Measurements from ENCODE around the gene SMARCD1. TPM values are rescaled to one million over a fixed set of nuclear protein-coding genes. Genes with fewer than 3 reads are reported as not detected.

The SMARCD1 gene
- 56.6 to 75.9 TPM (median 72.8 TPM) in 5 replicates for total RNA-seq (2022; extraction: Qiagen RNA extraction)

DNA sequence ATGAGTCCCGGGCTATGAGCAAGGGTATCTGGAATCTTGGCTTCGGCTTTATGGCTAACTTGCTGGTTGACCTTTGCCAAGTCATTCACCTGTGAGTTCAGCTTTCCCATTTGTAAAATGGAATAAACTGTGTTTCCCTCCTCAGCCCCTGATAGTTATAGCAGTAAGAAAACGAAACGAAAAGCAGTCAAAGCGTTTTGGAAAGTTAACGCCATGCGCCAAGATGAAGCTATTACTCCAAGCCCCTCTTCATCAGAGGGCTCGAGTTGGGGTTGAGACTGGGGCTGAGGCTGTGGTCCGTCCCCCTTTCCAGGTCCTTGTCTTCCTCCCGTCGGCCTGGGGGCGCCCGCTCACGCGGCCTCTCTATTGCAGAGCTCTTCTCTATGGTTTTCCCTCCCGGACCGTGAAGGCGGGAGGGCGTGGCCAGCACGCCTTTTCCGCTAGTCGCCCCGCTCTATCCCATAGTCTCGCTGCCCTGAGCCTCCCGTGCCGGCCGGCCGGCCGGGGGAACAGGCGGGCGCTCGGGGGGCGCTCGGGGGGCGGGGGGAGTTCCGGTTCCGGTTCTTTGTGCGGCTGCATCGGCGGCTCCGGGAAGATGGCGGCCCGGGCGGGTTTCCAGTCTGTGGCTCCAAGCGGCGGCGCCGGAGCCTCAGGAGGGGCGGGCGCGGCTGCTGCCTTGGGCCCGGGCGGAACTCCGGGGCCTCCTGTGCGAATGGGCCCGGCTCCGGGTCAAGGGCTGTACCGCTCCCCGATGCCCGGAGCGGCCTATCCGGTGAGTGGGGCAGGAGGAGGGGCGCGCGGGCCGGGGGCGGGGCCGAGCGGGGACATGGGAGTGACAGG is at the start of gene SMARCD1:
Gene SMARCD1 (plus strand): TSS at position 568 of the 840 bp plus-strand sequence. CDS start 28 bp downstream, at position 596.

DNA sequence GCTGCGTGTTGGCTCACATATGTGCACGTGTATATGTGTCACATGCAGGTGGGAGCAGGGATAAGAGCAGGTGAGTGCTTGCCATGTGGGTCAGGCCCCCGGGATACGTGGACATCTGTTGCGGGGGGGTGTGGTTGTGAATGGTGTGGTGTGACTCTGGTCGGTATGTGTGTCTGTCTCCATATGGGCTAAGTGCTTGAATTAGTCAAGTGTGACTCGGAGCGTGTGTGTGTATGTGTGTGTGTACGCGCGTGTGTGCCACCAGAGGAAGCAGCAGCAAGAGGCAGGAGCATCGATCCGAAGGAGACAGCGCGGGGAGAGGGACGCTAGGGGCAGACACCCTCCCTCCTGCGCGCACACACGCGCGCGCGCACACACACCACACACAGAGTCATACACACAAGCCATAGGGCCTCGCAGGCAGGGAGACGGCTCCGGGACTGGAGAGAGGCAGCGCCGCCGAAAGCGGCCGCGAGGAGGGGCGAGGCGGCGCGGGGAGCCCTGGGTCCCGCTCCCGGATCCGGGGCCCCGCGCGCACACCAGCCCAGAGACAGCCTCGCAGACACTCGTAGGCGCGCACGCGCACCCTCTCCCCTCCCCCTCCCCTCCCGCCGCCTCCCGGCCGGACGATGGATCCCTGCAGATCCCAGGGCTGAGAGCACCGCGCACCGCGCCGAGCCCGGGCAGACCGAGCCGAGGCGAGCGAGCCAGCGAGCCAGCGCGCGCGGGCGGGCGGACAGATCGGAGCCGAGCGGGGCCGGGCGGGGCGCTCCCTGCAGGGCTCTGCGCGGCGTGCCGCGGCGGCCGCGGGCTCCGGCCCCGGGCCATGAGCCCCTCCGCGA is 27.9 kb upstream of the SMARCD1 start, which contains the start of gene ASIC1:
Gene ASIC1 (plus strand): TSS at position 597 of the 842 bp plus-strand sequence. CDS start 1,171 bp downstream, outside the sequence.

DNA sequence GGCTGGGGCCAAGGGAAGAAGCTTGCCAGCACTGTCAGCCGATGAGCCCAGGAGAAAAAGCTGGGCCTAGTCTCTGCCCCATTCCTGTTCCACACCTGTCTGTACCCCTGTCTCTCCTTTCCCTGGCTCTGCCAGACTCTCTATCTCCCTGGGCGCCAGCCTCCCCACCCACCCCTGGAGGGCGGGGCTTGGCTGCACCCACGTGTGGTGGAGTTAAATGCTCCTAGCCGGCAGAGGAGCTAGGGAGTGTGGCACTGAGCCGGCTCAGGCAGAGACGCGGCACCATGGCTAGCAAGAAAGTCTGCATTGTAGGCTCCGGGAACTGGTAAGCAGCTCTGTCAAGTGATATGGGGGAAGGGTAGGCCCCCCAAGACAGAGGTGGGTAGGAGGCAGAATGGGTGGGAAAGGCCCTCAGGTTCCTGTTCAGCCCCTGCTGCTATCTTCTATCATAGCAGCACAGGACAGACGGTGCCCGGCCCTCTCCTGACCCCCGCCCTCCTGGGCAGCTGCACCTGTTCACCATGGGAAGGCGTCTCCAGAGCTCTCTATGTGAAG is 18.7 kb downstream of the SMARCD1 start, which contains the start of gene GPD1:
Gene GPD1 (plus strand): TSS at position 242 of the 555 bp plus-strand sequence. CDS start 43 bp downstream, at position 285.

DNA sequence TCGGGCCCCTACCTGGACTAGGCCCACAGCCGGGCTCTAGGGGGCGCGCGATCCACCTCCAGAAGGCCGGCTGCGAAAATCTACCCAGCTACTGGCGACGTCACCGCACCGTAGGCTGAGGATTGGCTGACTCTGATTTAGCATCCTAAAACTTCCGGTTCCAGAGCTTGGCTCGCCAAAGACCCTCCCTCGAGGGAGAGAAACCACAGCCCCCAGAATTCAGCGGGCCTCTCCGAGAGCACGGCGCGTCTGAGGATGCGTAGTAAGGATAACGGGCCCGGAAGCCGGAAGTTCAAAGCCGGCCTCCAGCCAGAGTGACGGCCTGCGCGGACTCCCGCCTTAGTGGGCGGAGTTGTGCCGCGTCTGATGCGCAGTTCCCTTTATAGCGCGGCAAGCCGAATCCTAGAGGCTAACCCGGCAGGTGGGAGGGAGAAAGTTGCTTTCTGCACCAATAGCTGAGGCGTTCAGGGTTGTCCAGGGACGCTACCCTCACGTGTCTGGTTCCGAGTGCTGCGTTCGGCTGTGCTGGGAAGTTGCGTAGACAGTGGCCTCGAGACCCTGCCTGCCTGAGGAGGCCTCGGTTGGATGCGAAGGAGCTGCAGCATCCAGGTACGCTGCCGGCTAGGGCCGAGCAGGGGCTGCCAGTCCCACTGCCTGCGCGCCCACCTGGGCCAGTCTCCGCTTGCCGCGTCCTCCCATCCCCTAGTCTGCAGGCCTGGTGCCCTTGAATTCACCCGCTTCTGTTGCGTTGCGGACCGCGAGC is 26.7 kb downstream of the SMARCD1 start, which contains the start of gene COX14:
Gene COX14 (plus strand): TSS at position 544 of the 763 bp plus-strand sequence. CDS start 7,808 bp downstream, outside the sequence.

Other genes starting within 250 kb of the SMARCD1 start
- gene BCDIN3D, start 242.2 kb upstream of the SMARCD1 start, total RNA-seq (2022; extraction: Qiagen RNA extraction) = 4.3 to 4.6 TPM (median 4.4 TPM) in 5 replicates
- 0.02 TPM in 1 of 5 replicates, not detected in the others for gene FAIM2, start 181.4 kb upstream of the SMARCD1 start, total RNA-seq (2022; extraction: Qiagen RNA extraction)
- not detected in 5 replicates for gene AQP2, start 134.6 kb upstream of the SMARCD1 start, total RNA-seq (2022; extraction: Qiagen RNA extraction)
- gene AQP5, start 123.5 kb upstream of the SMARCD1 start, total RNA-seq (2022; extraction: Qiagen RNA extraction) = not detected in 5 replicates
- gene AQP6, start 112.4 kb upstream of the SMARCD1 start, total RNA-seq (2022; extraction: Qiagen RNA extraction) = not detected in 5 replicates
- gene RACGAP1, start 59.8 kb upstream of the SMARCD1 start, total RNA-seq (2022; extraction: Qiagen RNA extraction) = 69.2 to 92.9 TPM (median 79.5 TPM) in 5 replicates
- gene ASIC1, start 27.7 kb upstream of the SMARCD1 start, total RNA-seq (2022; extraction: Qiagen RNA extraction) = 4.6 to 6.8 TPM (median 6.2 TPM) in 5 replicates
- gene GPD1, start 18.7 kb downstream of the SMARCD1 start, total RNA-seq (2022; extraction: Qiagen RNA extraction) = 0.13 to 0.30 TPM (median 0.19 TPM) in 5 replicates
- gene COX14, start 26.9 kb downstream of the SMARCD1 start, total RNA-seq (2022; extraction: Qiagen RNA extraction) = 61.9 to 86.9 TPM (median 74.7 TPM) in 5 replicates
- gene CERS5, start 82.0 kb downstream of the SMARCD1 start, total RNA-seq (2022; extraction: Qiagen RNA extraction) = 24.9 to 27.6 TPM (median 26.0 TPM) in 5 replicates
- 6.2 to 9.8 TPM (median 6.7 TPM) in 5 replicates for gene LIMA1, start 198.2 kb downstream of the SMARCD1 start, total RNA-seq (2022; extraction: Qiagen RNA extraction)